Neuronal stem cell (in vitro differentiated cells): ENCODE results near the gene FRAT1.

Experiments
- DNase-seq: peaks from one replicate; pipeline ENCODE4 v3.0.0-alpha.2; 2013; ENCODE audit warnings: low spot score
- H2AFZ ChIP-seq: one replicate; pipeline ENCODE4 v1.6.1; 2013; ENCODE audit warnings: mild to moderate bottlenecking, low read length, inconsistent platforms
- H2AK5ac ChIP-seq: 2 replicates; pipeline ENCODE4 v1.6.1; 2013; ENCODE audit warnings: low read depth, mild to moderate bottlenecking, inconsistent platforms, low read length, moderate library complexity, mixed read lengths
- H2BK120ac ChIP-seq: 2 replicates; pipeline ENCODE4 v1.6.1; 2013; ENCODE audit warnings: low read depth, mild to moderate bottlenecking, inconsistent platforms, low read length, moderate library complexity, mixed read lengths
- H2BK12ac ChIP-seq: one replicate; pipeline ENCODE4 v1.6.1; 2013; ENCODE audit warnings: low read length, inconsistent platforms
- H2BK15ac ChIP-seq: 2 replicates; pipeline ENCODE4 v1.6.1; 2013; ENCODE audit warnings: mild to moderate bottlenecking, low read length, inconsistent platforms, mixed read lengths
- H2BK5ac ChIP-seq: one replicate; pipeline ENCODE4 v1.6.1; 2013; ENCODE audit warnings: inconsistent platforms, mild to moderate bottlenecking, low read length, moderate library complexity
- H3K14ac ChIP-seq: one replicate; pipeline ENCODE4 v1.6.1; 2013; ENCODE audit warnings: low read length, inconsistent platforms
- H3K18ac ChIP-seq: 2 replicates; pipeline ENCODE4 v1.6.1; 2013; ENCODE audit warnings: low read length, inconsistent platforms
- H3K23ac ChIP-seq: 2 replicates; pipeline ENCODE4 v1.6.1; 2013; ENCODE audit warnings: low read depth, mild to moderate bottlenecking, mixed read lengths, low read length, inconsistent platforms; ENCODE audit not compliant: poor library complexity
- H3K27ac ChIP-seq: replicated peaks from 3 replicates; pipeline ENCODE4 v1.5.1; 2013; ENCODE audit warnings: low read length, inconsistent platforms
- H3K27me3 ChIP-seq, 3 experiments: 2 replicates each; pipeline ENCODE4 v1.6.1; 2013; ENCODE audit warnings: low read length in 3 of 3, mild to moderate bottlenecking in 2 of 3, inconsistent platforms in 1 of 3, low read depth in 1 of 3, mixed read lengths in 1 of 3, moderate library complexity in 1 of 3; ENCODE audit not compliant: control insufficient read depth in 3 of 3, insufficient read depth in 3 of 3
- H3K36me3 ChIP-seq, 2 donors: replicated peaks in 1 of 2; 2 replicates each; pipeline ENCODE4 v1.6.1; 2013; ENCODE audit warnings: low read length in 2 of 2; ENCODE audit not compliant: control insufficient read depth in 2 of 2, insufficient read depth in 2 of 2
- H3K4ac ChIP-seq: 2 replicates; pipeline ENCODE4 v1.6.1; 2013; ENCODE audit warnings: inconsistent platforms, mild to moderate bottlenecking, low read length, moderate library complexity
- H3K4me1 ChIP-seq, 2 donors: 1 replicate in 1 of 2; 2 replicates in 1 of 2; pipeline ENCODE4 v1.6.1; 2013; ENCODE audit warnings: low read length in 2 of 2, low read depth in 1 of 2; ENCODE audit not compliant: control insufficient read depth in 2 of 2, insufficient read depth in 1 of 2
- H3K4me2 ChIP-seq: one replicate; pipeline ENCODE4 v1.6.1; 2013; ENCODE audit warnings: mild to moderate bottlenecking, low read length, inconsistent platforms; ENCODE audit not compliant: insufficient read depth, poor library complexity, severe bottlenecking
- H3K4me3 ChIP-seq, 2 donors: 2 replicates each; pipeline ENCODE4 v1.5.1; 2013; ENCODE audit warnings: low read length in 2 of 2, mild to moderate bottlenecking in 2 of 2, inconsistent platforms in 1 of 2, moderate library complexity in 1 of 2
- H3K79me1 ChIP-seq: one replicate; pipeline ENCODE4 v1.6.1; 2013; ENCODE audit warnings: low read depth, mild to moderate bottlenecking, inconsistent platforms, low read length, moderate library complexity
- H3K9ac ChIP-seq: one replicate; pipeline ENCODE4 v1.6.1; 2013; ENCODE audit warnings: mild to moderate bottlenecking, low read depth, low read length, inconsistent platforms; ENCODE audit not compliant: poor library complexity
- H3K9me3 ChIP-seq, 2 donors: replicated peaks in 1 of 2; 2 replicates each; pipeline versions ENCODE3 to v1.6.1; 2013; ENCODE audit warnings: low read length in 2 of 2, mild to moderate bottlenecking in 2 of 2, inconsistent platforms in 1 of 2, low read depth in 1 of 2, mixed read lengths in 1 of 2, moderate library complexity in 1 of 2; ENCODE audit not compliant: control insufficient read depth in 2 of 2, insufficient read depth in 1 of 2
- H4K8ac ChIP-seq: one replicate; pipeline ENCODE4 v1.6.1; 2013; ENCODE audit warnings: low read depth, mild to moderate bottlenecking, inconsistent platforms, low read length, moderate library complexity
- H4K91ac ChIP-seq: one replicate; pipeline ENCODE4 v1.6.1; 2013; ENCODE audit warnings: low read length, low read depth, mild to moderate bottlenecking, inconsistent platforms; ENCODE audit not compliant: poor library complexity
- WGBS, 2 donors: extraction: QIAGEN DNeasy Blood & Tissue Kit; methylation state at CpG; one replicate each; pipeline ENCODE4 v1.1.7; 2013; ENCODE audit warnings: missing lambda C conversion rate in 2 of 2, mixed read lengths in 1 of 2; ENCODE audit not compliant: insufficient read length in 2 of 2, insufficient replicate concordance in 1 of 2; ENCODE audit errors: extremely low coverage in 2 of 2; 5-methylcytosine and 5-hydroxymethylcytosine counted together

FRAT1 gene

GRCh38 chr10:97360705-97361536 is 41.9 kb downstream of the FRAT1 start:
- Histone ChIP-seq H2BK15ac (no peak overlapping the region), H4K91ac (no peak overlapping the region), H2BK120ac (no peak overlapping the region), H3K27me3 (no peaks in the 10 kb centered on the region), H3K79me1 (peaks cover 3% of the 10 kb centered on the region), H2AFZ (no peak overlapping the region), H3K4me1 (no peaks in the 10 kb centered on the region), H3K14ac (peak overlapping the region; percentile 25), H3K9ac (no peak overlapping the region), H4K8ac (no peak overlapping the region), H3K4me2 (no peak overlapping the region), H3K23ac (no peak overlapping the region), H3K27ac (no peak overlapping the region), H3K4ac (no peak overlapping the region), H3K36me3 (peaks cover 34 to 86% of the 10 kb centered on the region in 2 donors), H3K4me3 (no peak overlapping the region), H2AK5ac (no peak overlapping the region), H2BK12ac (no peak overlapping the region), H3K9me3 (no peaks in the 10 kb centered on the region), H2BK5ac (no peak overlapping the region), H3K18ac (no peak overlapping the region)
- no CpG with 5 or more reads among the region's 11 CpGs for WGBS, 2 donors
- no peak for DNase-seq

DNA sequence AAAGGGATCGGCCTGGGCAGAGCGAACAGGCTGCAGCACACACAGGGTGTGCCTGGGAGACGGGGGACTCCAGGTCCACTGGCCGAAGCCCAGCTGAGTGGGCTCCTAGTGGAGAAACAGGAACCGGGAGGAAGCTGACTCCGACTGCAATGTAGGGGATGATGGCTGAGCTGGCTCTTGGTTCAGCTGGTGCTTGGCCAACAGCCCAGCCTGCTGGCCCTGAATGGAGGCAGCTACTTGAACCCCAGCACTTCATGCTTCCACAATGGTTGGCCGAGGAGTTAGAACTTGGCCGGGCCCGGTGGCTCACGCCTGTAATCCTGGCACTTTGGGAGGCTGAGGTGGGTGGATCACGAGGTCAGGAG is 42.4 kb downstream of the FRAT1 start:
- no CpG with 5 or more reads among the region's 11 CpGs for WGBS, 2 donors
- H2BK5ac ChIP-seq = no peak overlapping the region

GRCh38 chr10:97362310-97363033 is 43.4 kb downstream of the FRAT1 start:
- Histone ChIP-seq H3K4me2 (no peak overlapping the region), H3K79me1 (peaks cover 3% of the 10 kb centered on the region), H2BK120ac (no peak overlapping the region), H4K91ac (no peak overlapping the region), H3K27me3 (no peaks in the 10 kb centered on the region), H2AFZ (no peak overlapping the region), H3K14ac (no peak overlapping the region), H2AK5ac (no peak overlapping the region), H3K23ac (no peak overlapping the region), H4K8ac (no peak overlapping the region), H3K9me3 (no peaks in the 10 kb centered on the region), H3K27ac (no peak overlapping the region), H2BK12ac (no peak overlapping the region), H3K4ac (no peak overlapping the region), H2BK15ac (no peak overlapping the region), H3K36me3 (peaks cover 40 to 86% of the 10 kb centered on the region in 2 donors), H3K18ac (no peak overlapping the region), H2BK5ac (no peak overlapping the region), H3K4me3 (no peak overlapping the region), H3K9ac (no peak overlapping the region), H3K4me1 (no peaks in the 10 kb centered on the region)
- no CpG with 5 or more reads among the region's 11 CpGs for WGBS, 2 donors
- no peak for DNase-seq

More for the DNA sequence above, 42.4 kb downstream of the FRAT1 start:
- Histone ChIP-seq H4K8ac (no peak overlapping the region), H2AFZ (no peak overlapping the region), H3K27ac (no peak overlapping the region), H3K4ac (no peak overlapping the region), H2BK15ac (no peak overlapping the region), H3K4me1 (no peaks in the 10 kb centered on the region), H2BK120ac (no peak overlapping the region), H3K79me1 (peaks cover 3% of the 10 kb centered on the region), H3K9ac (no peak overlapping the region), H3K23ac (no peak overlapping the region), H3K27me3 (no peaks in the 10 kb centered on the region), H3K4me3 (no peak overlapping the region), H2BK12ac (no peak overlapping the region), H3K18ac (no peak overlapping the region), H3K9me3 (no peaks in the 10 kb centered on the region), H2AK5ac (no peak overlapping the region), H3K4me2 (no peak overlapping the region), H3K36me3 (peaks cover 39 to 86% of the 10 kb centered on the region in 2 donors), H4K91ac (no peak overlapping the region), H3K14ac (no peak overlapping the region)
- DNase-seq = no peak

DNA sequence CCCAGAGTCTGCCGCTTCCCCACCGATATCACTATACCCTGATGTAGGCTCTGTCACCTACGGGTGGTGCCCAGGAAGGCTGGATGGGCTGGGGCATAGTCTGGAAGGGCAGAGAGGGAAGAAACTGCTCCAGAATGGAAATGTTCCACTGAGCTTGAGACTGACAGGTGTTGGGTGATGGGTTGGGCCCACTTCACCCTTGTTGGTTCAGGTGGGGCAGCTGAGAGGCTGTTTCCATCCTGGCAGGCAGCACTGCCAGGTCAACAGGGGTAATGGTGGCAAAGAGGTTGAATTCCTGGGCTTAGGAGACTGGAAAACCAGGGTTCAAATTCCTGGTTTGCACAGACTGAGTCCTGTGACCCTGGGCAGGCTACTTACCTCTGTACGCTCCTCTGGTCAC is 44.0 kb downstream of the FRAT1 start:
- H2AK5ac ChIP-seq = no peak overlapping the region
- H3K14ac ChIP-seq = no peak overlapping the region
- no peaks in the 10 kb centered on the region for H3K9me3 ChIP-seq
- H3K79me1 ChIP-seq = peaks cover 3% of the 10 kb centered on the region
- H2BK12ac ChIP-seq = no peak overlapping the region
- peaks cover 40 to 83% of the 10 kb centered on the region in 2 donors for H3K36me3 ChIP-seq
- H3K23ac ChIP-seq = peak overlapping the region; percentile 65
- no peak overlapping the region for H3K18ac ChIP-seq
- no peak overlapping the region for H4K91ac ChIP-seq
- no peak overlapping the region for H3K4me3 ChIP-seq
- no CpG with 5 or more reads among the region's 4 CpGs for WGBS, 2 donors
- no peak overlapping the region for H2AFZ ChIP-seq
- H3K4me2 ChIP-seq = no peak overlapping the region
- H3K27ac ChIP-seq = no peak overlapping the region
- no peak overlapping the region for H3K9ac ChIP-seq
- no peak overlapping the region for H2BK15ac ChIP-seq
- no peak overlapping the region for H4K8ac ChIP-seq
- no peaks in the 10 kb centered on the region for H3K4me1 ChIP-seq
- no peak overlapping the region for H2BK120ac ChIP-seq
- H2BK5ac ChIP-seq = peak overlapping the region; percentile 78
- no peaks in the 10 kb centered on the region for H3K27me3 ChIP-seq
- DNase-seq = no peak
- H3K4ac ChIP-seq = no peak overlapping the region
